ENCODE data around the gene ARHGAP33.

DNA sequence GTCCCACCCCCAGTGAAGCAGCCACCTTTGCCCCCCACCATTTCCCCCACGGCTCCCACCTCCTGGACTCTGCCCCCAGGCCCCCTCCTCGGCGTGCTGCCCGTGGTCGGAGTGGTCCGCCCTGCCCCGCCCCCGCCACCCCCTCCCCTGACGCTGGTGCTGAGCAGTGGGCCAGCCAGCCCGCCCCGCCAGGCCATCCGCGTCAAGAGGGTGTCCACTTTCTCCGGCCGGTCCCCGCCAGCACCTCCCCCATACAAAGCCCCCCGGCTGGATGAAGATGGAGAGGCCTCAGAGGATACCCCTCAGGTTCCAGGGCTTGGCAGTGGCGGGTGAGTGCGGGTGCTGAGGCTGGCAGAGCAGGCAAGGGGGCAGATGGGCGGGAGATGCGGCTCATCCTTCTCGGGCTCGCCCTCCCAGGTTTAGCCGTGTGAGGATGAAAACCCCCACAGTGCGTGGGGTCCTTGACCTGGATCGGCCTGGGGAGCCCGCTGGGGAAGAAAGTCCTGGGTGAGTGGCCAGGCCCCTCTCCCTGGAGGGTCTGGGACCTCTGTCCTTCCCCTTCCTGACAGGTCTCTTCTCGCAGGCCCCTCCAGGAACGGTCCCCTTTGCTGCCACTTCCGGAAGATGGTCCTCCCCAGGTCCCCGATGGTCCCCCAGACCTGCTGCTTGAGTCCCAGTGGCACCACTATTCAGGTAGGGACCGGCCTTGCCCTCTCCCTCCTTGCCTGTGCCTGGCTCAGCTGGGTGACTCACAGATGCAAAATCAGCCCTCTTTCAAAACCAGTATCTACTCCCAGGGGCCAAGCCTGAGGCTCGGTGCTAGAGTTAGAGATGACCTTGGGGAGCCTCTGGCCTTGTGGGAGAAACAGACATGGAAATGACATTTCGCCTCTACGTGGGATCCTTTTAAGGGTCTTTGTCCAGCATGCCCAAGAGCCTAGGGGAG lies 41.9 kb upstream of the ARHGAP33 start:
- peak; percentile 24; the same call in 1 of the 2 replicates for TF ChIP-seq POLR2AphosphoS5 (IDR thresholded peaks at IDR 0.05; ENCODE audit: low read depth, low read length)
- TF ChIP-seq TAF1 (IDR thresholded peaks at IDR 0.05; ENCODE audit: borderline replicate concordance, insufficient read depth, low read length) = no peak
- TF ChIP-seq, protein P1, sequence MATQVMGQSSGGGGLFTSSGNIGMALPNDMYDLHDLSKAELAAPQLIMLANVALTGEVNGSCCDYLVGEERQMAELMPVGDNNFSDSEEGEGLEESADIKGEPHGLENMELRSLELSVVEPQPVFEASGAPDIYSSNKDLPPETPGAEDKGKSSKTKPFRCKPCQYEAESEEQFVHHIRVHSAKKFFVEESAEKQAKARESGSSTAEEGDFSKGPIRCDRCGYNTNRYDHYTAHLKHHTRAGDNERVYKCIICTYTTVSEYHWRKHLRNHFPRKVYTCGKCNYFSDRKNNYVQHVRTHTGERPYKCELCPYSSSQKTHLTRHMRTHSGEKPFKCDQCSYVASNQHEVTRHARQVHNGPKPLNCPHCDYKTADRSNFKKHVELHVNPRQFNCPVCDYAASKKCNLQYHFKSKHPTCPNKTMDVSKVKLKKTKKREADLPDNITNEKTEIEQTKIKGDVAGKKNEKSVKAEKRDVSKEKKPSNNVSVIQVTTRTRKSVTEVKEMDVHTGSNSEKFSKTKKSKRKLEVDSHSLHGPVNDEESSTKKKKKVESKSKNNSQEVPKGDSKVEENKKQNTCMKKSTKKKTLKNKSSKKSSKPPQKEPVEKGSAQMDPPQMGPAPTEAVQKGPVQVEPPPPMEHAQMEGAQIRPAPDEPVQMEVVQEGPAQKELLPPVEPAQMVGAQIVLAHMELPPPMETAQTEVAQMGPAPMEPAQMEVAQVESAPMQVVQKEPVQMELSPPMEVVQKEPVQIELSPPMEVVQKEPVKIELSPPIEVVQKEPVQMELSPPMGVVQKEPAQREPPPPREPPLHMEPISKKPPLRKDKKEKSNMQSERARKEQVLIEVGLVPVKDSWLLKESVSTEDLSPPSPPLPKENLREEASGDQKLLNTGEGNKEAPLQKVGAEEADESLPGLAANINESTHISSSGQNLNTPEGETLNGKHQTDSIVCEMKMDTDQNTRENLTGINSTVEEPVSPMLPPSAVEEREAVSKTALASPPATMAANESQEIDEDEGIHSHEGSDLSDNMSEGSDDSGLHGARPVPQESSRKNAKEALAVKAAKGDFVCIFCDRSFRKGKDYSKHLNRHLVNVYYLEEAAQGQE (IDR thresholded peaks at IDR 0.05; ENCODE audit: insufficient read depth in 1 of 2, low read depth in 2 of 2, low read length in 2 of 2) = no peak

All from PFSK-1 (cell line).